ENCODE data around the gene BTBD2. TPM values are rescaled to one million over a fixed set of nuclear protein-coding genes. Genes with fewer than 3 reads are reported as not detected.

BTBD2 gene
- total and polyA plus RNA-seq, 2 of the 8 experiments (the other 6 are each of a cell fraction or from before 2014, with no cell fraction given) = 91.7 to 92.3 TPM

DNA sequence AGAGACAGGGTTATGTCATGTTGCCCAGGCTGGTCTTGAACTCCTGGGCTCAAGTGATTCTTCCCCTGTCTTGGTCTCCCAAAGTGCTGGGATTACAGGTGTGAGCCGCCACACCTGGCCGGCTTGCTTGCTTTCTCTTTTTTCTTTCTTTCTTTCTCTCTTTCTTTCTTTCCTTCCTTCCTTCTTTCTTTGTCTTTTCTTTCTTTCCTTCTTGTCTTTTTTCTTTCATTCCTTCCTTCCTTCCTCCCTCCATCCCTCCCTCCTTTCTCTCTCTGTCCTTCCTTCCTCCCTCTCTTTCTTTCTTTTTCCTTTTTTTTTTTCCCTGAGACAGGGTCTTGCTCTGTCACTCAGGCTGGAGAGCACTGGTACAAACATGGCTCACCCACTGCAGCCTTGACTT lies 6.8 kb upstream of the BTBD2 start (continued):
- no peak for TF ChIP-seq HDAC6 (IDR thresholded peaks at IDR 0.05; ENCODE audit: low read depth, low read length)
